Colon (tissue), 2 donors: ENCODE data around the gene FUT9.
"Not testable (repeated sequence)": the region's sequence is repeated elsewhere in the genome, so short reads cannot be mapped to it uniquely, and the experiment has no call there.

Experiments
- FAIRE-seq: peaks from 2 replicates; lab custom pipeline; 2012; peaks lifted over from hg19 to GRCh38; lab: Jason Lieb, UNC
- donor health status: control.
- donor health status: control.

Gene FUT9

GRCh38 chr6:96186516-96187195 lies 170.9 kb downstream of the FUT9 start:
- no peak for FAIRE-seq

GRCh38 chr6:96194675-96195074 lies 178.9 kb downstream of the FUT9 start:
- FAIRE-seq, result no peak

- FAIRE-seq, result no peak
Measured at GRCh38 chr6:96195272-96195671, 179.5 kb downstream of the FUT9 start.

- no peak for FAIRE-seq
Measured at GRCh38 chr6:96196633-96197032, 180.9 kb downstream of the FUT9 start.

- FAIRE-seq, result no peak
Measured at GRCh38 chr6:96197241-96197640, 181.5 kb downstream of the FUT9 start.

GRCh38 chr6:96202571-96202970 lies 186.8 kb downstream of the FUT9 start:
- FAIRE-seq, result no peak

GRCh38 chr6:96211341-96211740 lies 195.6 kb downstream of the FUT9 start:
- FAIRE-seq, result no peak

- no peak for FAIRE-seq
Measured at GRCh38 chr6:96212066-96212465, 196.3 kb downstream of the FUT9 start.

GRCh38 chr6:96213784-96214183 lies 198.0 kb downstream of the FUT9 start:
- no peak for FAIRE-seq

- FAIRE-seq, result no peak
Measured at GRCh38 chr6:96223695-96224094, 207.9 kb downstream of the FUT9 start.

GRCh38 chr6:96227135-96227534 lies 211.4 kb downstream of the FUT9 start:
- no peak for FAIRE-seq

- FAIRE-seq, result no peak
Measured at GRCh38 chr6:96234444-96234843, 218.7 kb downstream of the FUT9 start.

- FAIRE-seq, result no peak
Measured at GRCh38 chr6:96235927-96236326, 220.2 kb downstream of the FUT9 start.

- no peak for FAIRE-seq
Measured at GRCh38 chr6:96236471-96236870, 220.7 kb downstream of the FUT9 start.

GRCh38 chr6:96237638-96238347 lies 222.0 kb downstream of the FUT9 start:
- no peak for FAIRE-seq

- no peak for FAIRE-seq
Measured at GRCh38 chr6:96246563-96246962, 230.8 kb downstream of the FUT9 start.

GRCh38 chr6:96249755-96250154 lies 234.0 kb downstream of the FUT9 start:
- FAIRE-seq, result no peak

GRCh38 chr6:96257751-96258150 lies 242.0 kb downstream of the FUT9 start:
- no peak for FAIRE-seq

- FAIRE-seq, result not testable (repeated sequence)
Measured at GRCh38 chr6:96260787-96261430, 245.1 kb downstream of the FUT9 start.
